Measurements from ENCODE around the gene NRP2. TPM values are rescaled to one million over a fixed set of nuclear protein-coding genes. Genes with fewer than 3 reads are reported as not detected.

Gene NRP2
- total RNA-seq, 2 donors from 2014 or later: 9.7 to 21.0 TPM

DNA sequence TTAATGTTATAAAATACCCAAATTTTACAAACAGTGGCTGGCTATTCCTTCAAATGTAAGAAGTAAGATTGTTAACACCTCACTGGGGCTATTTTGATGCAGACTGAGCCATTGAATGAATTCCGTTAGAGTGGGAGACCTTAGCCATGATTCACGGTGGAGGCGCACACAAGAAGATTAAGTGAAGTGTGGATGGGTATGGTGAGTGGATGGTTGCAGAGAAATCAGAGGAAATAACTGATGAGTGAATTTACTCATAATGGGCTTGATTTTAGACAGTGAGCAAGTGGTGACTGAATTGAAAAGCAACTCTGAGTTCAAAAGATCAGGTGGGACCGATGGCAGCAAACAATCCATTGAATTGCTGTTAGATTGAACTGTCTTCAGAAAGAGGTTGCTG is 75.0 kb downstream of the NRP2 start:
- no peaks in the 10 kb centered on the region for H3K27me3 ChIP-seq (replicated peaks; ENCODE audit: insufficient read depth)
- TF ChIP-seq POLR2AphosphoS5 (IDR thresholded peaks at IDR 0.05) (no peak), POLR2A (IDR thresholded peaks at IDR 0.05) (no peak)
- TF ChIP-seq, protein P1, sequence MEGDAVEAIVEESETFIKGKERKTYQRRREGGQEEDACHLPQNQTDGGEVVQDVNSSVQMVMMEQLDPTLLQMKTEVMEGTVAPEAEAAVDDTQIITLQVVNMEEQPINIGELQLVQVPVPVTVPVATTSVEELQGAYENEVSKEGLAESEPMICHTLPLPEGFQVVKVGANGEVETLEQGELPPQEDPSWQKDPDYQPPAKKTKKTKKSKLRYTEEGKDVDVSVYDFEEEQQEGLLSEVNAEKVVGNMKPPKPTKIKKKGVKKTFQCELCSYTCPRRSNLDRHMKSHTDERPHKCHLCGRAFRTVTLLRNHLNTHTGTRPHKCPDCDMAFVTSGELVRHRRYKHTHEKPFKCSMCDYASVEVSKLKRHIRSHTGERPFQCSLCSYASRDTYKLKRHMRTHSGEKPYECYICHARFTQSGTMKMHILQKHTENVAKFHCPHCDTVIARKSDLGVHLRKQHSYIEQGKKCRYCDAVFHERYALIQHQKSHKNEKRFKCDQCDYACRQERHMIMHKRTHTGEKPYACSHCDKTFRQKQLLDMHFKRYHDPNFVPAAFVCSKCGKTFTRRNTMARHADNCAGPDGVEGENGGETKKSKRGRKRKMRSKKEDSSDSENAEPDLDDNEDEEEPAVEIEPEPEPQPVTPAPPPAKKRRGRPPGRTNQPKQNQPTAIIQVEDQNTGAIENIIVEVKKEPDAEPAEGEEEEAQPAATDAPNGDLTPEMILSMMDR (IDR thresholded peaks at IDR 0.05): no peak
- no peaks in the 10 kb centered on the region for H3K9me3 ChIP-seq
- H3K4me1 ChIP-seq (replicated peaks): peaks cover 3% of the 10 kb centered on the region
- intact Hi-C loops (cut with DNase I): no loop called here
- H3K27ac ChIP-seq: no peak overlapping the region
- DNase-seq (ENCODE audit: low spot score): no peak
- no peak overlapping the region for H3K4me3 ChIP-seq
- WGBS: 94% methylated on average over 4 of the region's 4 CpGs
- no peaks in the 10 kb centered on the region for H3K36me3 ChIP-seq

DNA sequence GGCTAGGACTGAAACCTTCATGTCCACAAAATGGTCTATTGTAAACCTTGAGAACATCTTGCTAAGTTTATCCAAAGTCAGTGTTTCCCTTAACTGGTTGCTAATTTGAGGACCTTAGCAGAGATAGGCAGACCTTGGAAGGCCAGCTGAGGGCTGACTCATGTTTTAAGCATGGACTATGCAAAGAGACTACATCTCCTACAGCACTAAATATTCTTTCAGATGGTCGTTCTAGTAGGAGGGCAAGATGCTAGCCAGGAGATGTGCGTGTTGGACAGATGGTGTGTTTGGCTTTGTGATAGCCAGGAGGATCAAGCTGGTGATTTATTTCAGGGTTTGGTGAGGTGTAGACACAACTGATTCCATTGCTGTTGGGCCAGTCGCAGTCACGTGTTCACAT is 75.8 kb downstream of the NRP2 start:
- Histone ChIP-seq H3K4me1 (replicated peaks) (peaks cover 3% of the 10 kb centered on the region), H3K9me3 (no peaks in the 10 kb centered on the region), H3K4me3 (no peak overlapping the region), H3K27ac (peak overlapping the region in 1 of 2 donors; percentile 5), H3K27me3 (replicated peaks; ENCODE audit: insufficient read depth) (no peaks in the 10 kb centered on the region), H3K36me3 (no peaks in the 10 kb centered on the region)
- intact Hi-C loops (cut with DNase I): no loop called here
- no peak for TF ChIP-seq POLR2A (IDR thresholded peaks at IDR 0.05)
- peak; percentile 44 for TF ChIP-seq POLR2AphosphoS5 (IDR thresholded peaks at IDR 0.05)
- TF ChIP-seq, protein P1 (IDR thresholded peaks at IDR 0.05): no peak
- WGBS: 63% methylated on average over 4 of the region's 4 CpGs
- no peak for DNase-seq (ENCODE audit: low spot score)

DNA sequence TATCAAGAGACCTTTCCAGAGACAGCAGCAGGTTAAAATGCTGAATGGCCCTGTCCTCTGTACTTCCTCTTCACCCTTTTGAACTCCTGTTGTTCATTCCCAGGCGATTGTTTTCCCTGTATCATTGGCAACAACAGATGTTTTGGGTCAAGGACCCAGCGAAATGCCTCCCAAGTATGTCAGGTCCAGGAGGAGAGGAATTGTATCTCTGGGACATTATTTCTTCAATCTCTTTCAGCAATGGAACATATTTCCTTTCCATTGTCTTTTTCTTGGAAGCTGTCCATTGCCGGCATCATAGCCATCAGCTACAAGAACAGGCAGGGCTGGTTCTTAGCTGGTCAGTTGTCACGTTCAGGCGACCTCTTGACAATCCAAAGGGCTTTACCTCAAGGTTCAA is 76.2 kb downstream of the NRP2 start:
- Histone ChIP-seq H3K36me3 (no peaks in the 10 kb centered on the region), H3K4me3 (no peak overlapping the region), H3K27ac (peak overlapping the region in 1 of 2 donors; percentile 5), H3K9me3 (no peaks in the 10 kb centered on the region), H3K4me1 (replicated peaks) (peaks cover 3% of the 10 kb centered on the region), H3K27me3 (replicated peaks; ENCODE audit: insufficient read depth) (no peaks in the 10 kb centered on the region)
- DNase-seq (ENCODE audit: low spot score): no peak
- intact Hi-C loops (cut with DNase I): no loop called here
- 62% methylated on average over 5 of the region's 5 CpGs for WGBS
- TF ChIP-seq POLR2A (IDR thresholded peaks at IDR 0.05): no peak
- TF ChIP-seq POLR2AphosphoS5 (IDR thresholded peaks at IDR 0.05): no peak
- TF ChIP-seq, protein P1 (IDR thresholded peaks at IDR 0.05): no peak

DNA sequence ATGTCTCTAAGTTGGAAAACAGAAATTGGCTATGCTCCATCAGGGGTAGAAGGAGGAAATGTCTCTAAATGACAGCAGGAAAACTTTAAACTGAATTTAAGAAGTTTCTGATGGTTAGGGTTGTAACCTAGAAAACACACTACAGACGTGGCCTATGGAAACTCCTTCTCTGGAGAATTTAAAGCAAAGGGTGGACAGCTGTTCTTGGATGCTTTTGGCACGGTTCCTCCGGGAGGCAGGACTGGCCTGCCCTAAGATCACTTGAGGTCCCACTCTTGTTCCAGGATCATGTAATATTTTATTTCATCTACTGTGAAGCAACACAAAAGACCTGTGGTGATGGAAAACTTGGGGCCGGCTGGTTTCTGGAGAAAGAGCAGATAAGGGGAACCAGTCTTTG is 77.0 kb downstream of the NRP2 start:
- WGBS: 82% methylated on average over 4 of the region's 4 CpGs

DNA sequence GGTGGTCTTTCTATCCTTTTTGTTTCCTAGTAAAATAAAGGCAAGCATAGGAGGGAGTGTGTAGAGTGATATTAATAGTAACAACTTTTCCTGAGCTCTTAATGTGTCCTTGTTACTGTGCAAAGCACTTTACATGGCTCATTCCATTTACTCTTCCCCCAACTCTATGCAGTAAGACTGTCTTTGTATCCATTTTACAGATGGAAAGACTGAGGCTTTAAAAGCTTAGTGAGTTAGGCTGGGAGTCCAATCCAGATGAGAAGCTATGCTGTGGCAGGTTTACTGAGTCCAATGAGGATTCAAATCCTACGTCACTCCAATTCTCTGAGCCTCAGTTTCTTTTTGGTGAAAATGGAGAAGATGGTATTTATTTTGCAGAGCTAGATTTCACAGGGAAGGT is 77.4 kb downstream of the NRP2 start:
- Histone ChIP-seq H3K9me3 (no peaks in the 10 kb centered on the region), H3K27ac (no peak overlapping the region), H3K4me3 (no peak overlapping the region), H3K4me1 (replicated peaks) (peaks cover 3% of the 10 kb centered on the region), H3K27me3 (replicated peaks; ENCODE audit: insufficient read depth) (no peaks in the 10 kb centered on the region), H3K36me3 (no peaks in the 10 kb centered on the region)
- intact Hi-C loops (cut with DNase I): no loop called here
- no peak for DNase-seq (ENCODE audit: low spot score)
- TF ChIP-seq, protein P1 (IDR thresholded peaks at IDR 0.05): no peak
- TF ChIP-seq POLR2A (IDR thresholded peaks at IDR 0.05): no peak
- 100% methylated on average over 1 of the region's 1 CpG for WGBS

More for the DNA sequence above, 77.0 kb downstream of the NRP2 start:
- Histone ChIP-seq H3K27me3 (replicated peaks; ENCODE audit: insufficient read depth) (no peaks in the 10 kb centered on the region), H3K9me3 (no peaks in the 10 kb centered on the region), H3K36me3 (no peaks in the 10 kb centered on the region), H3K27ac (no peak overlapping the region), H3K4me1 (replicated peaks) (peaks cover 3% of the 10 kb centered on the region), H3K4me3 (no peak overlapping the region)
- TF ChIP-seq POLR2A (IDR thresholded peaks at IDR 0.05) (no peak), POLR2AphosphoS5 (IDR thresholded peaks at IDR 0.05) (no peak)
- TF ChIP-seq, protein P1 (IDR thresholded peaks at IDR 0.05): no peak
- no peak for DNase-seq (ENCODE audit: low spot score)
- intact Hi-C loops (cut with DNase I): no loop called here

Data from prostate gland (tissue), 2 donors.